NB4 (cell line): ENCODE measurements around the gene PABPN1L.
A peak's percentile ranks its signal among the peaks of the same experiment; 100 is the strongest.
"Not testable (repeated sequence)": the region's sequence is repeated elsewhere in the genome, so short reads cannot be mapped to it uniquely, and the experiment has no call there.

ENCODE experiments used
- DNase-seq: peaks from one replicate; pipeline ENCODE4 v3.0.0; 2010; ENCODE audit warnings: low read depth
- H3K4me3 ChIP-seq: one replicate; pipeline ENCODE4 v1.5.1; 2011; ENCODE audit warnings: mild to moderate bottlenecking, low read depth, low read length, moderate library complexity
- MYC ChIP-seq: IDR thresholded peaks from 2 replicates; pipeline ENCODE4 v1.6.1; 2011; ENCODE audit warnings: low read depth, low read length
- POLR2A ChIP-seq: IDR thresholded peaks from 2 replicates; pipeline ENCODE4 v1.6.1; 2011; ENCODE audit warnings: mild to moderate bottlenecking; ENCODE audit not compliant: insufficient read length; ENCODE audit errors: extremely low read depth
- TF ChIP-seq, protein P1 (sequence below): IDR thresholded peaks from one replicate; pipeline ENCODE4 v1.5.1; 2012; ENCODE audit warnings: low read depth, low read length
- TF ChIP-seq, protein P2 (sequence below): IDR thresholded peaks from 2 replicates; pipeline ENCODE4 v1.6.1; 2011; ENCODE audit warnings: low read depth, low read length

The PABPN1L gene

DNA sequence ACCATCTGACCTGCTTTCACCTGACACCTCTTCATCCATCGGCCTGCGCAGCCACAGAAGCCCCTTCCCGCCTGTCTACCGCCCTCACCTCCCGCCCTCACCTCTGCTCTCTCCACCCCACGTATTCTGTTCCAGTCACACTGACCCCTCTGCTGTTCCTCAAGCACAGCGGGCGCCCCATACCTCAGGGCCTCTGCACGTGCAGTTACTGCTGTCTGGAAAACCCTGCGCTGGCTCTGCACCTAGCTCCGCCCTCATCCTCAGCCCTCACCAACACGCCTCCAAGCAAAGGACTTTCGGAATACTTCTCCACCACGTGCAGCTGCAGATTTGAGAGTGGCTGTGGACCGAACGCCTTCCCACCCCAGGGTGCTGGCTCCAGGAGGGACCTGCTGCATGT is 24.6 kb upstream of the PABPN1L start:
- DNase-seq, result no peak
- TF ChIP-seq, protein P1, sequence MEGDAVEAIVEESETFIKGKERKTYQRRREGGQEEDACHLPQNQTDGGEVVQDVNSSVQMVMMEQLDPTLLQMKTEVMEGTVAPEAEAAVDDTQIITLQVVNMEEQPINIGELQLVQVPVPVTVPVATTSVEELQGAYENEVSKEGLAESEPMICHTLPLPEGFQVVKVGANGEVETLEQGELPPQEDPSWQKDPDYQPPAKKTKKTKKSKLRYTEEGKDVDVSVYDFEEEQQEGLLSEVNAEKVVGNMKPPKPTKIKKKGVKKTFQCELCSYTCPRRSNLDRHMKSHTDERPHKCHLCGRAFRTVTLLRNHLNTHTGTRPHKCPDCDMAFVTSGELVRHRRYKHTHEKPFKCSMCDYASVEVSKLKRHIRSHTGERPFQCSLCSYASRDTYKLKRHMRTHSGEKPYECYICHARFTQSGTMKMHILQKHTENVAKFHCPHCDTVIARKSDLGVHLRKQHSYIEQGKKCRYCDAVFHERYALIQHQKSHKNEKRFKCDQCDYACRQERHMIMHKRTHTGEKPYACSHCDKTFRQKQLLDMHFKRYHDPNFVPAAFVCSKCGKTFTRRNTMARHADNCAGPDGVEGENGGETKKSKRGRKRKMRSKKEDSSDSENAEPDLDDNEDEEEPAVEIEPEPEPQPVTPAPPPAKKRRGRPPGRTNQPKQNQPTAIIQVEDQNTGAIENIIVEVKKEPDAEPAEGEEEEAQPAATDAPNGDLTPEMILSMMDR, result no peak
- TF ChIP-seq, protein P2, sequence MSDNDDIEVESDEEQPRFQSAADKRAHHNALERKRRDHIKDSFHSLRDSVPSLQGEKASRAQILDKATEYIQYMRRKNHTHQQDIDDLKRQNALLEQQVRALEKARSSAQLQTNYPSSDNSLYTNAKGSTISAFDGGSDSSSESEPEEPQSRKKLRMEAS, result no peak
- TF ChIP-seq MYC (no peak), POLR2A (no peak)

DNA sequence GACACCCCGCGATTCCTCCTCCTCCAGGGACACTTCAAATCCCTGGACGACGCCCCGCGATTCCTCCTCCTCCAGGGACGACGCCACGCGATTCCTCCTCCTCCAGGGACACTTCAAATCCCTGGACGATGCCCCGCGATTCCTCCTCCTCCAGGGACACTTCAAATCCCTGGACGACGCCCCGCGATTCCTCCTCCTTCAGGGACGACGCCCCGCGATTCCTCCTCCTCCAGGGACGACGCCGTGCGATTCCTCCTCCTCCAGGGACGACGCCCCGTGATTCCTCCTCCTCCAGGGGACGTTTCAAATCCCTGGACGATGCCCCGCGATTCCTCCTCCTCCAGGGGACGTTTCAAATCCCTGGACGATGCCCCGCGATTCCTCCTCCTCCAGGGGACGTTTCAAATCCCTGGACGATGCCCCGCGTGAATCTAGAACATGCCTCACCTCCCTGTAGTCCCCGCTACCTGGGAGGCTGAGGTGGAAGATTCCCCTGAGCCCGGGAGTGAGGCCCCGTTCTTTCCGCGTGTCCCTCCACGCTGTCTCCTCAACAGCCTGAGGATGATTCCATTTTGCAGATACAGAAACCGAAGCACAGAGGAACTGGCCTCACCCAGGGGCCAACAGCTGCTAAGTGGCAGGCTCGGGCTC is 23.4 kb upstream of the PABPN1L start:
- H3K4me3 ChIP-seq, result not testable (repeated sequence)

More for the DNA sequence above, 24.6 kb upstream of the PABPN1L start:
- H3K4me3 ChIP-seq, result no peak overlapping the region

DNA sequence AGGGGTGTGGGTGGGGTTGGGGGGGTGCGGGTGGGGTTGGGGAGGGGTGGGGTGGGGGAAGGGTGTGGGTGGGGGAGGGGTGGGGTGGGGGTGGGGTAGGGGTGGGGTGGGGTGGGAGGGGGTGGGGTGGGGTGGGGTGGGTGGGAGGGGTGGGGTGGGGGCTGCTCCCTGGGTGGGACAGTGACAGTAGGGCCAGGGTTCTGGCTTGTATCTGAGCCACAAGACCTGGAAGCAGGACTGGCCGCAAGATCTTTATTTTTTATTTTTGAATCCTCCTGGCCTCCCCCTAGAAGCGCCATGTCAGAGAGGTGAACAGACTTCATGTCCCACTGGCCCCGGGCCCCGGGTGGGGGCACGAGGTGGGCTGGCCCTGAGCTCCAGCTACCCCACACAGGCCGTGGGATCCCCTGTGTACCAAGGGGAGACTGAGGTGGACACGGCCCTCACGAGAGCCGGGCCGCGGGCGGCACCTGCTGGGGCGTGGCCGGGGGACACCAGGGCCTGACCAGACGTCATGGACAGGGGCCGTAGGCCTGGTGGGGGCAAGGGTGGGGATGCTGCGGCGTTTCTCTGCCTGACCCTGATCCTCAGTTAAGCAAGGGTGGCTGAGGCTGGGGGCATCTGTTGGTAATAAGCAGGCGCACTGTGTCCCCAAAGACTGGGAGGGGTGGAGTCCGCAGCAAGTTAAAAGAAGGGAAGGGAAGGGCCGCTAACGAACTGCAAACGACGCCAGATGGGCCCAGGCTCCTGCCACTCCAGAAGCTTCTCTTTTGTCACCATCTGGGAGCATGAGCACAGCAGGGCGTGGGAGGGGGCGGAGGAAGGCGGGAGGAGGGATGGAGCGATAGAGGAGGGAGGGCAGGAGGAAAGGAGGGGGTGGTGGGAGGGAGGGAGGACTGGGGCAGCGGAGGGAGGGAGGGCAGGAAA is 22.3 kb upstream of the PABPN1L start:
- DNase-seq, result peak; percentile 37
- H3K4me3 ChIP-seq, result no peak overlapping the region
- TF ChIP-seq POLR2A (no peak), MYC (no peak)
- TF ChIP-seq, protein P1, result no peak
- TF ChIP-seq, protein P2, result no peak

More for the DNA sequence above, 23.4 kb upstream of the PABPN1L start:
- DNase-seq, result not testable (repeated sequence)

DNA sequence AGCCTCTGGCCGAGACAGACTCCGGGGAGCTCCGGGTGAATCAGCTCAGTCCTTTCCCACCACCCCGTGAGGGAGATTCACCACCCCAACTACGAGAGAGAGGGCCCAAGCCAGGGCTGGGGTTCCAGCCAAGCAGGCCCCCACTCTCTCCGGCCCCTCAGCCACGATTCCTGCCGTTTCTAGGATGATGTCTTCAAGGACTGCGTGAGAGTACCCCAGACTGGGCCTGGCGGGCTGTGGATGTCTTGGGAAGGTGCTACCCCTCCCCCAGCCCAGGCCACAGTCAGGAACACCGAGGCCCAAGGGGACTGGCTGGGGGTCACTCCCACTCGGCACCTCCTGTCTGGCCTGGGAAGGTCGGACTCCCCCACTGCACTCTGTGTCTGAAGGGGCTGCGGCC is 21.6 kb upstream of the PABPN1L start:
- no peak overlapping the region for H3K4me3 ChIP-seq
- TF ChIP-seq MYC (no peak), POLR2A (no peak)
- TF ChIP-seq, protein P2, result no peak
- TF ChIP-seq, protein P1, result no peak
- DNase-seq, result no peak

DNA sequence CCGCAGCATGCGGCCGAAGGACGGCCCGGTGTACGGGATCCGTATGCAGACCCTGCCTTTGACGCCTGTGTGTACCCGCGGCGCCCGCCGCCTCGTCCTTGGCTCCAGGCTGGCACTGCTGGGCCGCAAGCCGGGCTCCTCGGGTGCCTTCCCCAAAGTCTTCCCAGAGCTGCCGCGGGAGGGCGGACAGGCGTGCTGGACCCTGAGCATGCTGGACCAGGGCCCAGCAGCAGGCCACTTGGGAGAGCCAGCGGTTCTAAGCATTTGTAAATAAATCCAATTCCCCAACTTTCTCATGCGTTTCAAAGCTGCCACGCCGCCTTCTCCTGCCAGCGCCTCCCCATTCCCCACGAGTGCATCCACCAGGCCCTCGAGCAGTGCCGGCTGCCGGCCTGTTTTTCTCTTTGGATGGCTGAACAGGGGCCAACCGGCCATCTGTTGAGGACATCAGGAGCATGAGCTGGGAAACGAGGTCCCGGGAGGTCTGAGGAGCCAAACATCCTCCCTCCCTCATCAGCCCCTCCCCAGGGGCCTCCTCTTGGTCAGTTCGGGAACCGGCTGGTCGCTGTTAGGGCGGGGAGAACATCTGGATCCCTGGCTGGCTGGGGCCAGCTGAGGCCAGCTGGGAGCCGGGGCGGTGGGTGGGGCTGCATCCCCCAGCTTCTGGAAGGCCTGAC is 20.5 kb upstream of the PABPN1L start:
- H3K4me3 ChIP-seq, result no peak overlapping the region
- DNase-seq, result no peak
- TF ChIP-seq, protein P2, result no peak
- TF ChIP-seq MYC, result no peak
- TF ChIP-seq POLR2A, result no peak
- TF ChIP-seq, protein P1, result no peak

DNA sequence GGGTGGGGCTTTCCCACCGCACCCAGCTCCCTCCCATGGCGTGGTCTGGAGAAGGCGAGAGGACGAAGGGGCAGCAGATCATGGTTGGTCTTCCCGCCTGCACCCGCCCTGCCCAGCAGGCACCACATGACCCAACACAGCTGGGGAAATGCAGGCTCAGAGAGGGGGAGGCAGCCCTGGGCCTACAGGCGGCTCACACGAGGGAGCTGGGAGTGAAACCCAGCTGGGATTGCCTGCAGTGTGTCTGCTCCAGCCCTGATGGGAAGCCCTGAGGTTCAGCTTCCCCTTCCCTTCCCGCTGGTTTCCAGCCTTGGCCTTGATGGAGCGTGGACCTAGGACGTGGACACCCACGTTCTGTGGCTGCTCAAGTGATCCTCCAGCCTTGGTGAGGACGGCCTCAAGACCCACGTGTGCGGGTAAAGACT is 20.0 kb upstream of the PABPN1L start:
- no peak overlapping the region for H3K4me3 ChIP-seq
- DNase-seq, result no peak
- TF ChIP-seq MYC, result no peak
